Activated CD4-positive, alpha-beta T cell treated with anti-CD3 and anti-CD28 coated beads, Interleukin-2, amount 50 U/mL, for 24 hours (primary cell): Measurements from ENCODE around the gene ACACA.

Experiments
- DNase-seq, 2 donors: peaks; one replicate each; pipeline ENCODE4 v3.0.0-alpha.2; 2020; ENCODE audit warnings: low read depth in 1 of 2, low spot score in 1 of 2

ACACA gene

DNA sequence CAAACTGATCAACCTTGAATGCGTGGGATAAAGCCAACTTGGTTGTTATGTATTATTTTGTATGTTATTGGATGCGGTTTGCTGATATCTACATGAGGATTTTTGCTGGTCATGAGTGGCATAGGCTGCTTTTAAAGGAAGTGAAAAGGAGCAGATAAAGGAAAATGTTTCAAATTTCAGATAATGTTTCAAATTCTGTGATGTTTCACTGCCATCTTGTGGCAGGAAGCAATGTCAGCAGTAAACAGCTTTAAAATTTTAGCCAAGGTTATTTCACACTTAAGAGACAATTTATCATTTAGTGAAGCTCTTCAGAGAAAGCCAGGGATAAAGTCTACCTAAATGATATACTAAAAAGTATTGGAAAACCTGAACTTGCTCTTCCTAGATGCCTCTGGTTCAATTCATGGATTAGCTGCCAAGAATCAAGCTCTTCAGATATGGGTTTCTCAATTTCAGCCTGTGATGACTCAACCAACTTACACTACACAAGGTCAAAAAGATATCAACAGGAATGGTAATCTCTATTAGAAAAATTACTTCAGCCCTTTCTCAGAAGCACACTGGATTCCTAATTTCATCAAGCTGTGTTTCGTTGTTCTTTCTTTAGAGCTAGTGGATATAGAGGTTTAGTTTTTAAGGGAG lies 166.8 kb downstream of the ACACA start:
- DNase-seq: no peak

DNA sequence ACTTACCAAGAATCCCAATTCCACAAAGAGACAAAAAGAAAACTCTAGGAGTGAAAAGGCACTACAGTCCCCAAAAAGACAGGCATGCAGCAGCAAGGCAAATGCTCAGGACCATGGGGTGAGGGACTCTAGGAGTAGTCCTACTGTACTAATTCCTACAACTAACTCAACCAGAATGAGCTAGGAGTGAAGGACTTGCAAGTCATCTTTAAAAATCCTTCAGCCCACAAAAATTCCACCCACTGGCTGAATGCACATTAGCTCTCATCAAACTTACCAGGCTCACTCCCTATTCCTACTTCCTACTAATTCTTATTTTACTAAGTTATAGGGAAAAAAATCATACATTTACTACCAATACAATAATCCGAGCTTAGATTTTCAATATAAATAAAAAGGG lies 172.5 kb downstream of the ACACA start:
- no peak for DNase-seq

DNA sequence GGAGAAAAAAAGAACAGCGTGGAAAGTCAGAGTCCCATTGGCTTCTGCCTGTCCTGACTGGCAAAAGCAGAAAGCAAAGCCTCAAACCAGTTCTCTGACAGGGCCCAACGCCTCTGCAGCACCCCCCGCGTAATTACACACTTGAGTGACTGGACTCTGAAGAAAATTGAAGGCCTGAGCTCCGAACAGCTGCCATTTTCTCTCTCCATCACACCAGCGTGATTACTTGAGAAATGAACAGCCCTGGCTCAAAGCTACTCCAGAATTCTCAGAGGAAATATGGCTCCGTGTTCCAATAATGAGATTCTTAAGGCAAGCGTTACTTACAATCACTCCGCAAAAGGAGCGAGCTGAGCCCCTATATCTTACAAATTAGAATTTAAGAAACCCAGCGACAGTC lies 173.6 kb downstream of the ACACA start:
- DNase-seq: no peak

DNA sequence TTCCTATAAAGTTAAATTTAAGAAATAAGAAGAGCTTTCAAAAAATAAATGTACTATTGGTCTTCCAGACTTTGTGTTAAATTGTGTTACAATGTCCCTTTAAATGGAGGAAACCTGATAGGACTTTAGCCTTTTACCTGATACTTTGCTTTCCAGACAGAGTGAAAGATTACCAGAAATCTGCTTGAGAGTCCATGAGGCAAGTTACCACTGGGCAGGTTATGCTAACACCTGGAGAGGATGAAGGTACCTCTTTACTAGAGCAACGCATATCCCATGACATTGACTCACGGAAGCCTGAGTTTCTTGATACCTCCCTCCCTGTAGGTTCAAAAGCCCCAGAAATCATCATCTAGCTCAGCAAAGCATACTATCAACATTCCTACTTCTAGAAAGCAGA lies 174.7 kb downstream of the ACACA start:
- no peak for DNase-seq

DNA sequence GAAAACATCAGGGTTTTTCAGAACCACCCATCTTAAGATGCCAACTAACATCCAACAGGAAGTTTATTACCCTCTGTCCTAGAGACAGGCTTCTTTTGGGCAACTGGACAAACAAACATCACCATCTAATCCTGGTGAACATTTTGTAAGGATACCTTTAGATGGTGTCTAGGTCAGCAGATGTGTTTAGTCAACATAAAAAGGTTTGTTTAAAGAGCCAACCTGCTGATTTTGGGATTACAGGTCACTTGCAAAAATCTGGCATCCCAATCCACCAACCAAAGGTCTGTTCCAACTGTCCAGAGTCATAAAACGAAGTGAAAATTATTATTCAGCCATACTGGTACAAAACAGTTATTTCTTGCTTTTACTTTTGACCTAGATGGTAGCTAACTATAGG lies 176.0 kb downstream of the ACACA start:
- DNase-seq: no peak

DNA sequence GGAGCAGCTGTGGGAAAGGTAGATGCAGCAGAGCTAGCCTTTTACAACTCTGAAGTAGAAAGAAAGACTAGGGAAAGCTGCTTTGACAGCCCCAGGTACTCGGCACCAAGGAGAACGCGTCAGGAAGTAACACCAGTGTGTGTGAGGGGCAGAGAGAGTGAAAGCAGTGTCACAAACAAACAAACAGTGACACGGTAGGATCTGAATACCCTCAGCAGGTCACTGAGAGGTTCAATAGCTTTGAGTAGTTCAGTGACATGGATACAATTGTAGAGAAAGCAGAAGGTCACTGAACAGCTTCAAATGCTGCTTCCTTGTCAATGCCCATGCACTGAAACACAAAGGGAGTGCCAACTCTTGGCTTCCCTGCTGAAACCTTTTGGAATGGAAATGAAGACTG lies 181.2 kb downstream of the ACACA start:
- DNase-seq: no peak

DNA sequence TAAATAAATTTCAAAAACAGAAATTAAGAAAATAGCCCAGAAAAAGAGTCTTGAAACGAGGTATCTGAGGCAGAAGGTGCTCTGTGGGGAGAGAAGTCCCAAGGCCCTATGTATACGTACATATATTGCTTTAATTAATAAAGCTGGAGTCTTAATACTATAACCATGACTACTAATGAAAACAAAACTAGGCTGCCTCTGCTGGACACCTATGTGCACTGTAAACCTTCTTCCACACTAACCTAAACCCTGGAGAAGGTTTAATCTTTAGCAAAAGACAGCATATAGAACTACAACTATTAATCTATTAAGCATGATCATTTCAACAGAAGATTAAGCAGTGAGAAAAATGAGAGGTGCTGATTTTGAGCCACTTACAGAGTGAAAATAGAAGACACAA lies 184.8 kb downstream of the ACACA start:
- no peak for DNase-seq

DNA sequence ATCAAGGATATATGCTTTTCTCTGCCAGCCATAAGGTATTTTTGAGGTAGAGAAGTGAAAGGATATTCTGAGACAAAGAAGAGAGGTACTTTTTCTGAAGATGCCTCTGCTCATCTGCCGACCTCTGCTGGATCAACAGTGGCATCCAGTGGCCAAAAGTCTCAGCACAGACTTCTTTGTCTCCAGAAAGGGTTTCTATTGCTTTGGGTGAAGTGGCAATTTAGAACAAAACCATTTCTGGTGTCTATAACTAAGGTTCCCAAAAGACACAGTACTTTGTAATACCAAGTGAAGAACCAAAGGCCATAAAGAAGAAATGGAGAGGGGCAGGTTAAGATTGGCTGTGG lies 186.1 kb downstream of the ACACA start:
- no peak for DNase-seq

DNA sequence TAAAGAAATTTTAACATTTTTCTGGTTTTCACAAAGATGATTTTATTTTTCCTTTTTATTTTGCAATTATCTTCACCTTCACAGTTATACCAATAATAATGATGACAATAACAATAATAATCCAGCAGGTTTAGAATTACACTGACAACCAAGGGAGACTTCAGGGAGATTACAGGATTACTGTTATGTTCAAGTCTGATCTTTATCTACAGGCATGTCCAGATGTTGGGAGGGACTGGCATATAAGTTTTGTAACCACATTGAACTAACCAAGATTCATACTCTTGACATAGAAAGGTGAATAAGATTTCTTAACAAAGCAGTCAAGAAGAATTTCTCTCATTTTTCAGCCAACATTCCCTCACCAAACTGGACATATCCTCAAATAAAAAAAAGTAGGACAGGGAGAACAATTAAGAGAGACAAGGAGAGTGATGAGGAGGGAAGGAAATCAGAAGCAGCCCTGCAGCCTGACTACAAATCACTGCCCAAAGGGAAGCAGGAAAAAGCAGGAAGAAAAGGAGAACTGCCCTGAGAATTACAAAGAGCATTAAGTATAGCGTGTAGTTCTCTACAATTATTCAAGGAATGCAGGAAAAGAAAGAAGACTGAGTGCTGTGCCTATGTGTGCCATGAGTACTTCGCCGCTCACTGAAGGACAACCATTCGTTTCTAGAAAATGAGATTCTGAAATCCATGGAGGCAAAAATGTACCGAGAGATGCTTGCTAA lies 186.6 kb downstream of the ACACA start:
- DNase-seq: no peak

DNA sequence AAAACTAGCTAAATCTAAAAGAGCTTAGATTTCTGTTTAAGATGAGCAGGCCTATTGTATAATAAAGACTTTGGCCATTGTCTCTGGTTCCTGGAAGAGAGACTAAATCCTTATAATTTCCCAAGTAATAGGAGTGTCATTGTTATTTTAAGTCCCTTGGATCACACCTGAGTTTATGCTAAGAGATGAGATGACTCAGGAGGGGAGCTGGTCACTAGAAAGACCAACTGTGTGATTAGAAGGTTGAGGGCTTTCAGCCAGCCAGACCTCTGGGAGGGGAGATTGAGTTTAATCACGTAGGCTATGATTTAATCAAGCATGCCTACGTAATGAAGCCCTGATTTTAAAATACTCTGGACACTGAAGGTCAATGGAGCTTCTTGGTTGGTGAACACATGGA lies 187.8 kb downstream of the ACACA start:
- no peak for DNase-seq

DNA sequence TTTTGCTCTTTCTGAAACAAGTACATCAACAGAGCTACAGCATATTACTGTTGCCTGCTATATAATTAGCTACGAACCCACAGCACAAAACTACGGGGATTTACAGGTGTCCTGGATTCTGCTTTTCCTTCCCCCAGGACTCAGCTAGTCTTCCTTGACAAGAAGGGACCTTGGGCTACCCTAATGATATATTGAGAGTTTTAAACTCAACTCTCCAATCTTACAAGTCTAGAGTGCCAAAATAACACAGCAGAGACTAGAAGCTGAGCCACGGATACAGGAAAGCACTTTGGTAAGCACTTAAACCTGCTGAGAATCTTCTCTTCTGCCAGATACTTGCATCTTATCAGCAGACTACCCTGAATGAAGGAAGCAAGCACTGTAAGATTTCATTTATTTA lies 192.2 kb downstream of the ACACA start:
- no peak for DNase-seq

DNA sequence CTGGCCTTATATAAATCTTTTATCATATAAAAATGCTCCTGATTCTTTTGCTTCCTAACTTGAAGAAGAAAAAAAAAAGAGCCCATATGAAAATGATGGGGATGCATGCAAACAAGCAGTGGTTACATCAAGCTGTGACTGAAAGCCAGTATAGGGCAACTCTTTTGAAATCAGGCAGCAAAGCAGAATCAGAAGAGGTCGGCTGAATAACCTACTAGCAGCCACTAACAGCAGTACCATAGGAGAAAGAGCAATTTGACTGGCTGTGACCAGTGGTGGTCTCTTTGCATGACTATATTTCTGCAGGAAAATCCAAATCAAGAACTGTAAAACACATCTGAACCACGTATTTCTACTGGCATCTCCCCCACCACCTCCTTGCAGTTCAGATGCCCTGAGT lies 192.7 kb downstream of the ACACA start:
- no peak for DNase-seq

DNA sequence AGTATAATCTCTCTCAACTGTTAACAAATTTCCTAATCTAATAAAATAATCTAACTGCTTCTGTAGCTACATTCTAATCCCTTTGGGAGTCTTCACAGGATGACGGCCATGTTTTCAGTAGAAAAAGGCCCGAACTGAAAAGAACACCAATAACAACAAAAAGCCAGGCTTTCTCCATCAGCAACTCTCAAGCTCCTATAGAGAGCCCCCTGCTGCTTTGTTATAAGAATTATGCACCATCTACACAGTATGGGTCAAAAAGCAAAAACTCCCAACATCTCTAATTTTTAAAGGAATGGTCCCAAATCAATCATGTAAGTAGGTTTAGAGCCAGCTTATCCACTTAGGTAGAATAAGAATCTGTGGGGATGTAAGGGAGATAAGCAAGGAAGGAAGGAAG lies 194.5 kb downstream of the ACACA start:
- DNase-seq: no peak

DNA sequence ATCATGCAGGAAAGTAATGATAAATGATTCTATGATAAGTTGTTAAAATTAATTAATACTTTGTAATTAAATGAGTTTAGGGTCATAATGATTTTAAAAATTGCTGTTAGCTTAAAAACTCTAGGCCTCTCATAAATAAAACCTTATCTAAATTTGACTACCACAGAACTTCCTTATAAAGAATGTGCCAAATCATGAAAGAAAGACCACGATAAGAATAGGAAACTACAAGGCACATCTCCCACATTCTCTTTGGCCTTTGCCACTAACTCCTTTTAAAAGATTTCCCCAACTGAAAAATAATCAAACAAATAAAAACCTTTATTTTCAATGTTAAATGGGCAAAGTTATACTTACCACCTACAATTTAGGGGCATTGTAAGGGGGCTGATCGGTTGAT lies 195.5 kb downstream of the ACACA start:
- DNase-seq: no peak

DNA sequence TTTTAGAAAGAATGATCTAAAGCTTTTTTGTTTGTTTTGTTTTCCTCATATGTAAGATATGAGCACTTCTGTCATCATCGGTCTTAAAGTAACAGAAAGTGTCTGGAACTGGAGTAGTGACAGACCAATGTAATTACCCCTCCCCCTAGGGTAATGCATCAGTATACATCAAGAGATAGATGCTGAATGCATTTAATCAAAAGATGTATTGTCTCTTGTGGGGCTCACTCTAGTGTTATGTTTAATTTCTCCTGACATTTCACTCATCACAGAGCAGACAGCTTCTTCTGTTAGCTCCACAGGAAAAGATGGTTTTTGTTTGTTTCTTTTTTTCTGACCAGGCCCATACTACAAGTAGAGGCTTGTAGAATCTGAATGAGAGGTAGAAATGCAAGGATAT lies 199.5 kb downstream of the ACACA start:
- no peak for DNase-seq

DNA sequence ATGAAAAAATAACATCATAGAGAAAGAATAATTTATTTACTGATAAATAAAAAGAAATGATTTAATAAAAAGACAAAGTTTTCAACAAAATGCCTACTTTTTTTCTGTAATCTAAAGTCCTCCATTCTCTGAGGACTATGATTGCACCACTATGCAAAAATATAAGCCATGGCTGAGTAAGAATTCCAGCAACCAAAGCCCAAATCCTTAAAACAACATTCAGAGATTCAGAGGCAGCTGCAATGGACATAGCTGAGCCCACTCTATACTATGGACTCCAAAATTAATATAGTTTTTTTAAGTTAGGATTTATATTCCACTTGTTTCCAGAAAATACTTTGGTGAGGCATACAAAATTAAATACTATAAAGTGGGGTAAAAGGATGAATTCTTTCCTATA lies 200.3 kb downstream of the ACACA start:
- no peak for DNase-seq

DNA sequence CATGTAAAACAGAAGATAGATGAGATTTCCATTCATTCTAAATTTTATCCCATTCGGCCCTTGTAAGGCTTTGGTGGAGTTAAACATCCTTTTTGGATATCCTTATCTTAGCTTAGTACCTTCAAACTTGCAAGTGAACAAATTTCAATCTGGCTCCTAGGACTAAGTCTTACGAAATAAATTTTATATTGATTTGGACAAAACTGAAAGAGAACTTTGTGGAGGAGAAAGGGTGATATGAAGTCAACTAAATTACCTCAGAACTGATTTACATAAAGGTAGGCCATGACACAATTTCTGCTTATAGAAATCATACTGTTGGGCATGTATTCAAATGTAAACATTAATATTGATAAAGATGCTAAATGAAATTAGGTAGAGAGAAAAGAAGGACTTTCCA lies 206.1 kb downstream of the ACACA start:
- no peak for DNase-seq

DNA sequence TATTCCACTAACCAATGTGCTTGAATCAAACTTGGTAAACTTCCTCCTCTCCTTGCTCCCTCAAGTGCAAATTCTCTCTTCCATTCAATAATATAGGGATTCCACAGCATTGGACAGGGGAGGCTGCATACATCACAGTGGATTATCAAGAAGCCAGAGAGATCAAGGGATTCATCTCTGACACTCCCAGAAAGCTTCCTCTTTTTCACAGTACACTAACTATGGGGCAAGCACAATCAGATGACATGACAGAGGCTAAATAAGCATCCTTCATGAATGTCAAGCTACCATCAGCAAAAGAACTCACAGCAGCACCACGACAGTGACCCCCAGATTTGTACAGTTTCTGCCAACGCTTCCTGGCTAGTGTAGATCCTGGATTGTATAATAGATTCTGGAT lies 209.3 kb downstream of the ACACA start:
- no peak for DNase-seq

DNA sequence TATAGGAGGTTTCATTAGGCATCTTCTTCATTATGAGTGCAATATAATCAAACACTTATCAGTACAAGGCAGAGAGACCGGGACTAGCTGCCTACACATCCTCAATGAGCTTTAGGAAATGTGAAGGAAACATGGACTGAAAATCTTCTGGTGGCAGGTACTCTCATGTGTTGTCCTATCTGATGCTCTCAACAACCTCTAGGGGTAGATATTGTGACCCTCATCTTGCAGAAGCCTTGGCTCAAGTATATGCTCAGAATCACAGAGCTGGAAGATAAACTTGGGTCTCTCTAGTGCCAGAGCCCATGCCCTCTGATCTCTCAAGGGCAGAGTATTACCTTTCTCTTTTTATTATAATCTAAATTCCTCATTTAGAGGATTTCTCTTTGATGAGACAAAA lies 212.4 kb downstream of the ACACA start:
- no peak for DNase-seq

DNA sequence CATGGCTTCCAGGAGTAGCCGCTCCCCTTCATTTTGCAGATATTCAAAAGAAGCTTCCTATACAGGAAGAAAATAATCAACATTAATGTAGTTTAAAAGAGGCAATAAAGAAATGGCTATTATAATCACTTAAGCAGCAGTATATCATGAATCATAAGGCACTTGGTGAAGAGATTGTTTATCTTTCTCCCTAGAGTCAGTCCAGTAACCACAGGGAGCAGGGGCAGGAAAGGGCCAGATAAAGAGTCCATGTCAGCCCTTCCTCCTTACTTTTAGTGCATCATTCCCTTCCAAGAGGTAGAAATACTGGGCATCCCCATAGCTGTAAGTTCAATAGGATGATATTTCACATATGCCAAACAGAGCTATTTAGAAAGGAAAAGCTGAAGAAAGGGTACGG lies 215.4 kb downstream of the ACACA start:
- no peak for DNase-seq

DNA sequence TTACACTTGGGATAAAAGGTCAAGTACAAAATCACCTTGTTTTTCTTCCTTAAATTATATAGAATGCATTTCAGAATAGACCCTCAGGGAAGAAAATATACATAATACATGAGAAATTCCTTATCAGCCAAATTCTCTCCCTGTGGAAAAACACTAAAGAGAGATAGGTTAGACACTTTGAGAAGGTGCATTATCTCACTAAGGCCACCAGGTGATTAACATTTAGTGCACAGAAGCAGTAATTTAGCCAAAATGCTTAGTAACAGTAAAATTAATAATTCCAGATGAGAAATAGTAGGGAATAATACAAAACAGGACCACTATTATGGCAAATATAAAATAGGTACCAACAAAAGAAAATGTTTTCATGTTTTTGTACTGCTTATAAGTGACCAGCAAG lies 216.1 kb downstream of the ACACA start:
- no peak for DNase-seq

DNA sequence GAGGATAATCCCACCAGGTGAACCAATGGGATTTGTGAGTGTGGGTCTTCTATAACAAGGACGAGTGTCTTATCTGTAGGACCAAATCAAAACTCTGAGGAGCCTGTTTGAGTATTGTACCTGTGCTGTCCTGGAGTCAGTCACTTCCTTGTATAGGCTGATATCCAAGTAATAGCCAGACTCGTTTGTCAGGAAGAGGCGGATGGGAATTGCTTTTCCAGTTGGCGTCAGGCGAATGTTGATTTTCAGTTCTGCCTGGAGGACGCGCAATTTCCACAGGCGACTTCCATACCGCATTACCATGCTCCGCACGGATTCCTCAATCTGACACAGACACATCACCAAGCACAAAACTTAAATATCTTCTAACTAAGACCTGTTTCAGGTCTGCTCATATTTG lies 218.5 kb downstream of the ACACA start:
- no peak for DNase-seq

DNA sequence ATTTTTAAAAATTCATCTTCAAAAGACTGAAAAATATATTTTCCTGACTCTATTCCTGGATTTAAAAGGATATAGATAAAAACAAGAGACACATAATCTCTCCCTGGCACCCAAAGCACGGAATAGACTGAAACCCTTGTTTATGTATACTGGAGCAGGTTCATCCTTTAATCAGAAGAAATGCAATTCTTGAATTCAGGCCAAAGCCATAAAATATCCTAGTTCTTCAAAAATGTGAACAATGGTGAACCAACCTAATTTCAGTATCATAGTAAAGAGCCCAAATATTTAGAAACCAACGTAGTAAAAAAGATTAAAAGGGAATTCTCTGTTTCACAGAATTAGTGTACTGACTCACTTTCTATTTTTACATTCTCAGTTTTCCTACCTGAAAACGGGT lies 219.4 kb downstream of the ACACA start:
- no peak for DNase-seq
